WERI-Rb-1 (cell line): ENCODE results near the gene JPH3.

Source experiments
- DNase-seq: peaks from one replicate; pipeline ENCODE4 v3.0.0-alpha.2; 2020
- H3K27ac ChIP-seq: fragments of 250-450 bp; sonication (Bioruptor Pico); 2 replicates; pipeline ENCODE4 v1.5.1; 2020; ENCODE audit warnings: mild to moderate bottlenecking, moderate library complexity
- H3K27me3 ChIP-seq: fragments of 250-450 bp; sonication (Bioruptor Pico); 2 replicates; pipeline ENCODE4 v1.5.1; 2021; ENCODE audit warnings: mild to moderate bottlenecking, low read depth, moderate library complexity; ENCODE audit not compliant: insufficient read depth, severe bottlenecking
- H3K36me3 ChIP-seq: fragments of 250-450 bp; sonication (Bioruptor Pico); 2 replicates; pipeline ENCODE4 v1.5.1; 2020; ENCODE audit warnings: mild to moderate bottlenecking, moderate library complexity
- H3K4me3 ChIP-seq: 2 replicates; pipeline ENCODE4 v1.5.1; 2011; ENCODE audit warnings: low read depth, mild to moderate bottlenecking, control low read depth, low read length
- H3K9me3 ChIP-seq: fragments of 250-450 bp; sonication (Bioruptor Pico); 2 replicates; pipeline ENCODE4 v1.5.1; 2021; ENCODE audit warnings: mild to moderate bottlenecking, moderate library complexity; ENCODE audit not compliant: severe bottlenecking
- CTCF ChIP-seq: IDR thresholded peaks from 2 replicates; pipeline ENCODE4 v1.5.1; 2011; ENCODE audit warnings: low read depth, mild to moderate bottlenecking, control low read depth, inconsistent platforms, low read length

The JPH3 gene

DNA sequence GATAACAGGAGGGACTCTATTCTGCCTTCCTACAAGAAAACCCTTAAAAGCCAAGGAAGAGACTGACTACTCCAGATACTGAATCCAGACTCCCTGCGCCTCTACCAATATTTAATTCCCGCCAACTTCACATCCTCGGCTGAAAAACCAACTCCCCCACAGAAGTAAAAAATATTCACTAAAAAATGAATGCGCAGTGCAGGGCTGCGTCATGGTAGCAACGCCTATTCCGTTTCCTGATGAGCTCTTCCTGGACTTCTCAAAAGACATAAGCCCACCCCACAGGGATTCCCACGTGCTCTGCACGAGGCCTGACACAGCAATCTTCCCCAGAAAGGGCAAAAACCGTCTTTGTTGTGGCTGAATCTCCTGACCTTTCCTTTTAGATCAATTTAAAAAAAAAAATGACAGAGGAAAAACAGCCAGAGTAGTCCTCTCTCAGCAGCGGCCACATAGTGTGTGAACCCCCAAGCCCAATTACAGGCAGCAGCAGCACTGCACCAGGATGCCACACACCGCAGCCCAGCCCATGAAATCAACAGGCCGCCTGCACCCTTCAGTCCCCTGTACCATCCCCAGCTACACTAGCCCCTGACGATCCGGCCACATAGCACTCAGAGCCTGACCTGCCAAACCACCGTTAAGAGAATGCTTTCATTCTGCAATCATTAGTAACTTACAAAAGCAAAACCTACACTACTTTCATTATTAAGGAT, 139.6 kb downstream of the JPH3 start:
- H3K36me3 ChIP-seq = no peaks in the 10 kb centered on the region
- H3K9me3 ChIP-seq = no peaks in the 10 kb centered on the region
- TF ChIP-seq CTCF = no peak
- no peak overlapping the region for H3K4me3 ChIP-seq
- H3K27ac ChIP-seq = no peak overlapping the region
- no peak for DNase-seq
- no peaks in the 10 kb centered on the region for H3K27me3 ChIP-seq

DNA sequence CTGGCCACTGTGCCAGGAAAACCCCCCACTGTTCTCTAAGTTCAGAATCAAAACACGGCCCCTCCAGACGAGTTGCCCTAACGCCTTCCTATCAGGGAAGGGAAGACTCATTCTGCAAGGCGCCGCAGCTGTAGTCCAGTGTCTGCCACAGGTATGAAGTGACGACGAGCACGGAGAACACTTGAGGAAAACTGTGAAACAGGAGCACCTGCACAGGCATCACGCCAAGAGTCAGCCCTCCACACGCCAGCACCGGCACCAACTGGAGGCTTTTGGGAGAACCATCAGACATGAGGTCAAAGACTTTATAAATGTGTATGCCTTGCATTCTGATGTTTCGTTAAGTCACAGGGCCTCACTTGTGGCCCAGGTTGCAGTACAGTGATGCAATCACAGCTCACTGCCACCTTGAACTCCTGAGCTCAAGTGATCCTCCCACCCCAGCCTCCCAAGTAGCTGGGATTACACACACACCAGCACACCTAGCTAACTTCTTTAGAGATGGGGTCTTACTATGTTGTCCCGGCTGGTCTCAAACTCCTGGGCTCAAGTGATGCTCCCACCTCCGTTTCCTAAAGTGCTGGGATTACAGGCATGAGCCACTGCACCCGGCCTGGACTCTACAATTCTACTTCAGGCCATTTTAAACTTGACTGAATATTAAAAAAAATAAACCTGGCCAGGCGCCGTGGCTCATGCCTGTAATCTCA, 140.6 kb downstream of the JPH3 start:
- Histone ChIP-seq H3K9me3 (no peaks in the 10 kb centered on the region), H3K27ac (no peak overlapping the region), H3K36me3 (no peaks in the 10 kb centered on the region), H3K27me3 (no peaks in the 10 kb centered on the region), H3K4me3 (no peak overlapping the region)
- no peak for DNase-seq
- no peak for TF ChIP-seq CTCF

- Histone ChIP-seq H3K27me3 (no peaks in the 10 kb centered on the region), H3K4me3 (no peak overlapping the region), H3K36me3 (no peaks in the 10 kb centered on the region), H3K27ac (no peak overlapping the region), H3K9me3 (no peaks in the 10 kb centered on the region)
- DNase-seq = no peak
- no peak for TF ChIP-seq CTCF
Measured at GRCh38 chr16:87744750-87745514, 142.6 kb downstream of the JPH3 start.

- H3K27me3 ChIP-seq = no peaks in the 10 kb centered on the region
- no peak overlapping the region for H3K27ac ChIP-seq
- no peak for TF ChIP-seq CTCF
- H3K36me3 ChIP-seq = no peaks in the 10 kb centered on the region
- no peak for DNase-seq
- H3K4me3 ChIP-seq = no peak overlapping the region
- H3K9me3 ChIP-seq = no peaks in the 10 kb centered on the region
Measured at GRCh38 chr16:87746178-87746577, 143.9 kb downstream of the JPH3 start.
